Coronary artery (tissue), 2 donors: ENCODE results near the gene DR1.
A peak's percentile ranks its signal among the peaks of the same experiment; 100 is the strongest.

ENCODE experiments used
- DNase-seq: peaks from one replicate; pipeline ENCODE4 v3.0.0-alpha.2; 2017; ENCODE audit warnings: low spot score
- H3K27ac ChIP-seq, 2 donors: fragments of 200-600 bp; sonication (generic); one replicate each; pipeline ENCODE4 v1.5.1; 2016 to 2019
- H3K4me3 ChIP-seq: fragments of 200-600 bp; sonication (generic); 2 replicates; pipeline ENCODE4 v1.5.1; 2016; ENCODE audit warnings: mild to moderate bottlenecking, moderate library complexity
- CTCF ChIP-seq: fragments of 200-600 bp; sonication (generic); IDR thresholded peaks from one replicate; pipeline ENCODE4 v1.5.1; 2019; ENCODE audit warnings: antibody characterized with exemption

The DR1 gene

GRCh38 chr1:93353286-93353685, 7.6 kb downstream of the DR1 start:
- no peak overlapping the region for H3K4me3 ChIP-seq
- peak overlapping the region in 1 of 2 donors; percentile 38 for H3K27ac ChIP-seq
- no peak for DNase-seq
- no peak for TF ChIP-seq CTCF

GRCh38 chr1:93354749-93355148, 9.0 kb downstream of the DR1 start:
- no peak for TF ChIP-seq CTCF
- Histone ChIP-seq H3K27ac (no peak overlapping the region), H3K4me3 (no peak overlapping the region)
- no peak for DNase-seq

GRCh38 chr1:93357242-93357641, 11.5 kb downstream of the DR1 start:
- no peak for DNase-seq
- Histone ChIP-seq H3K4me3 (no peak overlapping the region), H3K27ac (no peak overlapping the region)
- TF ChIP-seq CTCF = no peak

- Histone ChIP-seq H3K27ac (no peak overlapping the region), H3K4me3 (no peak overlapping the region)
- no peak for DNase-seq
- TF ChIP-seq CTCF = no peak
Measured at GRCh38 chr1:93358293-93358692, 12.6 kb downstream of the DR1 start.

- Histone ChIP-seq H3K27ac (no peak overlapping the region), H3K4me3 (no peak overlapping the region)
- TF ChIP-seq CTCF = no peak
- no peak for DNase-seq
Measured at GRCh38 chr1:93360111-93360510, 14.4 kb downstream of the DR1 start.

- Histone ChIP-seq H3K27ac (no peak overlapping the region), H3K4me3 (no peak overlapping the region)
- DNase-seq = no peak
- no peak for TF ChIP-seq CTCF
Measured at GRCh38 chr1:93362237-93362636, 16.5 kb downstream of the DR1 start.

GRCh38 chr1:93365813-93366212, 20.1 kb downstream of the DR1 start:
- Histone ChIP-seq H3K4me3 (no peak overlapping the region), H3K27ac (no peak overlapping the region)
- no peak for DNase-seq
- TF ChIP-seq CTCF = no peak
